ENCODE results near the gene SMAD9.

GRCh38 chr13:36914648-36915047 is 5.4 kb downstream of the SMAD9 start:
- TF ChIP-seq CTCF (IDR thresholded peaks at IDR 0.05) (no peak), USF2 (IDR thresholded peaks at IDR 0.05; ENCODE audit: borderline replicate concordance, low read depth, low read length) (no peak), TEAD4 (IDR thresholded peaks at IDR 0.05; ENCODE audit: borderline replicate concordance, insufficient read depth) (no peak), YY1 (IDR thresholded peaks at IDR 0.05; ENCODE audit: low read depth) (no peak), POLR2AphosphoS5 (IDR thresholded peaks at IDR 0.05; ENCODE audit: low read depth, low read length) (no peak), RFX5 (IDR thresholded peaks at IDR 0.05; ENCODE audit: low read length) (no peak), RCOR1 (IDR thresholded peaks at IDR 0.05; ENCODE audit: low read length) (no peak), EP300 (IDR thresholded peaks at IDR 0.05; ENCODE audit: borderline replicate concordance in 1 of 2, low read depth in 1 of 2, low read length in 1 of 2) (no peak), MAX (IDR thresholded peaks at IDR 0.05; ENCODE audit: low read depth) (no peak)
